ENCODE data around the gene KIAA1328. TPM values are rescaled to one million over a fixed set of nuclear protein-coding genes. Genes with fewer than 3 reads are reported as not detected.
A peak's percentile ranks its signal among the peaks of the same experiment; 100 is the strongest.

Gene KIAA1328
- total RNA-seq, 6 donors from 2014 or later: 10.6 to 66.0 (median 28.8) TPM

DNA sequence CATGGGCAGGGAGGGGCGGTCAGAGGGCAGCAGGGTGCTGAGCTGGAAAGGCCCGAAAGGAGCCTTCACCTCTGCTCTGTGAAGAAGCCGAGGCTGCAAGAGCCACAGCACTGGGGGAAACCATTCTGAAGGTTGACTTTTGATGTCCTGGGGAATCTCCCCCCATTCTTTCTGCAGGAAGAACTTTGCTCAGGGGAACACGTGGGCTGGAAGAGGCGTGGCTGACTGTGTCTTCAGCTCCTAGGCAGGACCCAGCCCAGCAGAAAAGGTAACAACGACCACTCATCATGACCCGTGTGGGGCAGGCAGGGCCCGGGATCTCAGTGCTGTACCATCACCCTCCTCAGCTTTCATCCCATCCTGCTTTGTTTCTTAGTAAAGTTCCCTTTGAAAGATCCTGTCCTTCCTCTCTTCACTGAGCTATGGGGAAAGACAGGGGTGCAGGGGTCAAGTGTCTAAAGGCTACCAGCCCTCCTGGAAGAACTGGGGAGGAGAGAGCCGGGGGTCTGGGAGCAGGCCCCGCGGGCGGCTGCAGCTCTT, 424.0 kb downstream of the KIAA1328 start:
- Histone ChIP-seq H3K36me3 (no peaks in the 10 kb centered on the region), H3K9me3 (no peaks in the 10 kb centered on the region), H3K4me3 (peak overlapping the region in 3 of 4 donors; percentile 46 to 56 (median 56)), H3K4me1 (peaks cover 6 to 19% (median 8%) of the 10 kb centered on the region in 4 donors), H3K27ac (no peak overlapping the region), H3K27me3 (peaks cover 0 to 19% (median 4%) of the 10 kb centered on the region in 4 donors)
- WGBS, 2 donors: 63 to 74% methylated on average over 8 to 12 of the region's 12 CpGs
- no peak for ATAC-seq (ENCODE audit: low FRiP score in 2 of 2)
- DNase-seq: no peak
- no peak for TF ChIP-seq EP300 (IDR thresholded peaks at IDR 0.05)

DNA sequence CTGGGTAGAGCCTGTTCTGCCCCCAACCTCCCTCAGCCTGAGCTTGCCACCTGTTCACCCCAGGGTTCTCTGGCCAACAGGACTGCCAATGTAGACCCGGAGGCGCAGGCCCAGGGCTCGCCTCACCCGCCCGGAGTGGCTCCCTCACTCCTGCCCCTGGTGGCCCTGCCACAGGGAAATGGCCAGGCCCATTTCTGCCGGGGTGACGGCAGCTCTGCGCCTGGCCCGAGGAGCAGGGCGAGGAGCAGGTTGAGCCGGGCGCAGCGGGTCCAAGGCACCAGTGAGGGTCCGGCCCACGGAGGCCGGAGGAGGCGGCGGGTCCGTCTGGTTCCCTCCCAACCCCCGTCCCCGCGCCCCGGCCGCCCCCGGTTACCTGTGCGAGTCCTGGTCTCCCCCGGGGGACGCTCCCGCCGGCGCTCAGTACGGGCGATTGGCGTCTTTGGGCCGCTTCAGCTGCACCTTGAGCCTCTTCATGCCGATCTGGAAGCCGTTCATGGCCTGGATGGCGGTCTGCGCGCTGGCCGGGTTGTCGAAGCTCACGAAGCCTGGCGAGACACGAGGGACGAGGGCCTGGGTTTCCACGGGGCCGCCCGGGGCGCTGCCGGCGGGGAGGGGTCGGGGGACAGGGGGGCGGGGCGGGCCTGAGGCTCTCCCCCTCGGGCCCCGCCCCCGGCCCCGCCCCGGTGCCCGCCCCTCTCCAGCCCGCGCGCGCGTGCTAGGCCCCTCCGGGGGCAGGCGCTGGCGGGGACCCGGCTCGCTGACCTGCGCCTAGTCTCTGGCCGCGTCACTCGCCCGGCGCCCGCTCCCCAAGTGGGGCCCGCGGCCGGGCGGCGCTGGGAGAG, 424.7 kb downstream of the KIAA1328 start:
- 10% methylated on average over 40 of the region's 83 CpGs; no CpG with 5 or more reads in 1 of the 2 donors for WGBS, 2 donors
- ATAC-seq (ENCODE audit: low FRiP score in 2 of 2) (peak in 1 of 2 donors; percentile 36), DNase-seq (peak in 1 of 2 donors; percentile 88)
- Histone ChIP-seq H3K4me1 (peaks cover 6 to 19% (median 8%) of the 10 kb centered on the region in 4 donors), H3K27ac (no peak overlapping the region), H3K4me3 (peak overlapping the region in 3 of 4 donors; percentile 46 to 56 (median 56)), H3K9me3 (no peaks in the 10 kb centered on the region), H3K36me3 (no peaks in the 10 kb centered on the region), H3K27me3 (peaks cover 0 to 19% (median 4%) of the 10 kb centered on the region in 4 donors)
- TF ChIP-seq, protein P1, sequence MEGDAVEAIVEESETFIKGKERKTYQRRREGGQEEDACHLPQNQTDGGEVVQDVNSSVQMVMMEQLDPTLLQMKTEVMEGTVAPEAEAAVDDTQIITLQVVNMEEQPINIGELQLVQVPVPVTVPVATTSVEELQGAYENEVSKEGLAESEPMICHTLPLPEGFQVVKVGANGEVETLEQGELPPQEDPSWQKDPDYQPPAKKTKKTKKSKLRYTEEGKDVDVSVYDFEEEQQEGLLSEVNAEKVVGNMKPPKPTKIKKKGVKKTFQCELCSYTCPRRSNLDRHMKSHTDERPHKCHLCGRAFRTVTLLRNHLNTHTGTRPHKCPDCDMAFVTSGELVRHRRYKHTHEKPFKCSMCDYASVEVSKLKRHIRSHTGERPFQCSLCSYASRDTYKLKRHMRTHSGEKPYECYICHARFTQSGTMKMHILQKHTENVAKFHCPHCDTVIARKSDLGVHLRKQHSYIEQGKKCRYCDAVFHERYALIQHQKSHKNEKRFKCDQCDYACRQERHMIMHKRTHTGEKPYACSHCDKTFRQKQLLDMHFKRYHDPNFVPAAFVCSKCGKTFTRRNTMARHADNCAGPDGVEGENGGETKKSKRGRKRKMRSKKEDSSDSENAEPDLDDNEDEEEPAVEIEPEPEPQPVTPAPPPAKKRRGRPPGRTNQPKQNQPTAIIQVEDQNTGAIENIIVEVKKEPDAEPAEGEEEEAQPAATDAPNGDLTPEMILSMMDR (IDR thresholded peaks at IDR 0.05): no peak
- TF ChIP-seq EP300 (IDR thresholded peaks at IDR 0.05) (no peak), POLR2AphosphoS5 (IDR thresholded peaks at IDR 0.05) (no peak), POLR2A (IDR thresholded peaks at IDR 0.05) (no peak)

DNA sequence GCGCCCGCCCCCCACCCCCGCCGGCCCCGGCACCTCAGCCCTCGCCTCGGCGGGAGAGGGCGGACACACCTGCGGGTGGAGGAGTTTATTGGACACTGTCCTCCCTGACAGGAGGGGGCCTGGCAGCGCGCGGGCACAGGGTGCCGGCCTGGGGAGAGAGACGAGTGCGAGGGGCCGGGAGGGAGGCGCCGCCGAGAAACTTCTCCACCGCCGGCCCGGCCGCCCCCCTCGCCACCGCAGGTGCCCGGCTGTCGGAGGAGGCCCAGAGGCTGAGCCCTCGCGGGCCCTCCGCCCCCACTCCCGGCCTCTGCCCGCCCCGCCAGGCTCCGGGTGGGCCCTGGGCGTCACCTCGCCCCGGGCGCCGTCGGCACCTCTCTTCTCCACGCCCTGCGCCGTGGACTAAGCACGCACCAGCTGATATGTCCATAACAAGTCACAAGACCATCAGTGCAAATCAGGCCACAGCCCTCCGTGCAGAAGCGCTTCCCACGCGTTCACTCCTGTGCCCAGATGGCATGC, 425.4 kb downstream of the KIAA1328 start:
- ATAC-seq (ENCODE audit: low FRiP score in 2 of 2): peak in 1 of 2 donors; percentile 11
- TF ChIP-seq EP300 (IDR thresholded peaks at IDR 0.05) (no peak), POLR2A (IDR thresholded peaks at IDR 0.05) (no peak), POLR2AphosphoS5 (IDR thresholded peaks at IDR 0.05) (no peak)
- TF ChIP-seq, protein P1 (IDR thresholded peaks at IDR 0.05): no peak
- 5 to 13% methylated on average over 11 to 28 of the region's 49 CpGs for WGBS, 2 donors
- no peaks in the 10 kb centered on the region for H3K9me3 ChIP-seq
- no peak for DNase-seq
- no peak overlapping the region for H3K27ac ChIP-seq
- peaks cover 0 to 19% (median 4%) of the 10 kb centered on the region in 4 donors for H3K27me3 ChIP-seq
- H3K36me3 ChIP-seq: no peaks in the 10 kb centered on the region
- H3K4me3 ChIP-seq: peak overlapping the region in 3 of 4 donors; percentile 46 to 56 (median 56)
- H3K4me1 ChIP-seq: peaks cover 6 to 19% (median 8%) of the 10 kb centered on the region in 4 donors

DNA sequence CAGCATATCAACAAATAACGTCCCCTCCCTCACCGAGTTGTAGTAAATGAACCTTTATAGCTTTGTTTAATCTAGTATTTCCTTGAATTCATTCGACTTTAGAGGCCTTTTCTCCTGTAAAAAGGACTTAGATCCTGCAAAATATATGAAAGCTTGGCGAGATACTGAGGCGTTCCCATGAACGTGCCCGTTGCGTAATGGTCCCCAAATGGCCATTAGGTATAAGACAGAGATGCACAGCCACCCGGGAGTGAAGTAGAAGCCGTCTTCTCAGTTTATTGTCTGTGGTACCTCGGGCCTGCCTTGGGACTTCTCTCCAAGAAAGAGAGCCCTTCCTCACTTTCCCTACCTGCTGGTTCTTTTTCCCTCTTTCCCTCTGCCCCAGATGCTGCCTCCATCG, 426.0 kb downstream of the KIAA1328 start:
- ATAC-seq (ENCODE audit: low FRiP score in 2 of 2) (no peak), DNase-seq (no peak)
- Histone ChIP-seq H3K4me3 (no peak overlapping the region), H3K9me3 (no peaks in the 10 kb centered on the region), H3K36me3 (no peaks in the 10 kb centered on the region), H3K4me1 (peaks cover 6 to 19% (median 8%) of the 10 kb centered on the region in 4 donors), H3K27me3 (peaks cover 0 to 19% (median 4%) of the 10 kb centered on the region in 4 donors), H3K27ac (no peak overlapping the region)
- TF ChIP-seq POLR2AphosphoS5 (IDR thresholded peaks at IDR 0.05): no peak
- no peak for TF ChIP-seq EP300 (IDR thresholded peaks at IDR 0.05)
- TF ChIP-seq POLR2A (IDR thresholded peaks at IDR 0.05): no peak
- TF ChIP-seq, protein P1 (IDR thresholded peaks at IDR 0.05): no peak
- 60 to 69% methylated on average over 12 of the region's 12 CpGs for WGBS, 2 donors

DNA sequence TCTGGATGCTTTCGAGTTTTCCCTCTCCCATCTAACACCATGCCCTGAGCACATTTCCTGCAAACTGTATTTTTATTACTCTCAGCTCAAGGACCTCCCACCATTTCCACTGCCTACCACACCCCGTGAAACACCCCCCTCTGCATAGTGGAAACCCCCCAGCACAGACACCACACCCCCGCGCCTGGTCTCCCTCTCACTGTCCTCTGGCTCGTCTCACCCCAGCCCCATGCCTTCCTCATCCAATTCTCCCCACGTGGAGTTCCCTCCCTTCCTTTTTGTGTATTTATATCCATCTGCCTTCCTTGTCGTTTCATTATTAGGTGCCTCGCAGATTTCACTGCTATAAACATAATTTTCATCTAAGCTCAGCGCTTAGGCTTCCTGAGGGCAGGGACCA, 429.2 kb downstream of the KIAA1328 start:
- TF ChIP-seq, protein P1 (IDR thresholded peaks at IDR 0.05): no peak
- TF ChIP-seq POLR2AphosphoS5 (IDR thresholded peaks at IDR 0.05) (no peak), POLR2A (IDR thresholded peaks at IDR 0.05) (no peak), EP300 (IDR thresholded peaks at IDR 0.05) (no peak)
- Histone ChIP-seq H3K4me3 (no peak overlapping the region), H3K36me3 (no peaks in the 10 kb centered on the region), H3K27ac (no peak overlapping the region), H3K27me3 (peaks cover 0 to 15% (median 4%) of the 10 kb centered on the region in 4 donors), H3K4me1 (peaks cover 6 to 19% (median 8%) of the 10 kb centered on the region in 4 donors), H3K9me3 (no peaks in the 10 kb centered on the region)
- no peak for ATAC-seq (ENCODE audit: low FRiP score in 2 of 2)
- 34 to 37% methylated on average over 9 of the region's 9 CpGs for WGBS, 2 donors
- no peak for DNase-seq

Measured in upper lobe of left lung (tissue), 6 donors.